HL-60/S4 treated with phorbol 12-myristate 13-acetate at 8.2 ng/mL for 4 days and 3 days (cell line): ENCODE data around the gene DGKG.

ENCODE experiments used
- in situ Hi-C: fragments of 300-500 bp; cut with MboI; formaldehyde crosslinking; loops from 2 replicates; pipeline ENCODE4 v1.15.0; 2022; ENCODE audit warnings: low sequenced_read_pairs

The DGKG gene

GRCh38 chr3:186361762-186362536 lies at the start of gene DGKG:
Gene DGKG, minus strand, starts transcription at chr3:186362234. Its CDS starts 41,775 bp downstream, at chr3:186320459.
- in situ Hi-C loops, result no loop called here

- in situ Hi-C loops, result no loop called here
These were observed 49.1 kb upstream of the DGKG start for GRCh38 chr3:186411089-186411488.

- in situ Hi-C loops, result no loop called here
These were observed 44.9 kb upstream of the DGKG start for GRCh38 chr3:186406669-186407635.

GRCh38 chr3:186401556-186401955 lies 39.5 kb upstream of the DGKG start:
- in situ Hi-C loops, result no loop called here

- in situ Hi-C loops, result no loop called here
These were observed 38.6 kb upstream of the DGKG start for GRCh38 chr3:186400662-186401061.

GRCh38 chr3:186400026-186400425 lies 38.0 kb upstream of the DGKG start:
- in situ Hi-C loops, result no loop called here

- in situ Hi-C loops, result no loop called here
These were observed 32.7 kb upstream of the DGKG start for GRCh38 chr3:186394566-186395217.

GRCh38 chr3:186386883-186387560 lies 25.0 kb upstream of the DGKG start:
- in situ Hi-C loops, result no loop called here

GRCh38 chr3:186385856-186386602 lies 24.0 kb upstream of the DGKG start:
- in situ Hi-C loops, result no loop called here

GRCh38 chr3:186383026-186383993 lies 21.3 kb upstream of the DGKG start:
- in situ Hi-C loops, result no loop called here

GRCh38 chr3:186382217-186382885 lies 20.3 kb upstream of the DGKG start:
- in situ Hi-C loops, result no loop called here

- in situ Hi-C loops, result no loop called here
These were observed 19.6 kb upstream of the DGKG start for GRCh38 chr3:186381424-186382216.

- in situ Hi-C loops, result no loop called here
These were observed 18.8 kb upstream of the DGKG start for GRCh38 chr3:186380622-186381380.

GRCh38 chr3:186375443-186375842 lies 13.4 kb upstream of the DGKG start:
- in situ Hi-C loops, result no loop called here

- in situ Hi-C loops, result no loop called here
These were observed 12.3 kb upstream of the DGKG start for GRCh38 chr3:186374376-186374775.

GRCh38 chr3:186369217-186369616 lies 7.2 kb upstream of the DGKG start:
- in situ Hi-C loops, result no loop called here

GRCh38 chr3:186368717-186369116 lies 6.7 kb upstream of the DGKG start:
- in situ Hi-C loops, result no loop called here
